Breast epithelium (tissue), 3 donors: ENCODE data around the gene NEU1.
"Not testable (repeated sequence)": the region's sequence is repeated elsewhere in the genome, so short reads cannot be mapped to it uniquely, and the experiment has no call there.

ENCODE experiments used
- CTCF ChIP-seq, 3 donors: fragments of 450-650 bp; IDR thresholded peaks; one replicate each; pipeline ENCODE4 v1.5.1; 2016 to 2017; ENCODE audit warnings: antibody characterized with exemption in 3 of 3, mild to moderate bottlenecking in 3 of 3, moderate library complexity in 3 of 3
- POLR2A ChIP-seq: fragments of 450-650 bp; IDR thresholded peaks from one replicate; pipeline ENCODE4 v1.6.1; 2016; ENCODE audit warnings: antibody characterized with exemption, mild to moderate bottlenecking, moderate library complexity
- POLR2AphosphoS5 ChIP-seq, 3 donors: sonication (generic); formaldehyde crosslinking; IDR thresholded peaks; one replicate each; pipeline ENCODE4 v1.6.1; 2017; ENCODE audit warnings: antibody characterized with exemption in 3 of 3

GRCh38 chr6:31817133-31817928 is 45.3 kb downstream of the NEU1 start:
- not testable (repeated sequence) for TF ChIP-seq CTCF (IDR thresholded peaks at IDR 0.05); POLR2AphosphoS5 (IDR thresholded peaks at IDR 0.05); POLR2A
